Loucy (cell line): ENCODE results near the gene DMWD.

Experiments used
- H2AFZ ChIP-seq: fragments of 200-600 bp; sonication (generic); 2 replicates; pipeline ENCODE4 v1.6.0; 2016; ENCODE audit warnings: antibody characterized with exemption, mild to moderate bottlenecking, low read length, moderate library complexity
- H3F3A ChIP-seq: fragments of 200-600 bp; 2 replicates; pipeline ENCODE4 v1.6.0; 2016; ENCODE audit warnings: antibody characterized with exemption, low read depth, mild to moderate bottlenecking
- H3K27me3 ChIP-seq: fragments of 200-600 bp; sonication (generic); 2 replicates; pipeline ENCODE4 v1.6.1; 2014; ENCODE audit warnings: low read length, mild to moderate bottlenecking; ENCODE audit not compliant: insufficient read depth, poor library complexity, severe bottlenecking
- H3K36me3 ChIP-seq: fragments of 200-600 bp; sonication (generic); 2 replicates; pipeline ENCODE4 v1.6.1; 2016; ENCODE audit warnings: low read length; ENCODE audit not compliant: insufficient read depth
- H3K4me1 ChIP-seq: fragments of 200-600 bp; sonication (generic); 2 replicates; pipeline ENCODE4 v1.5.1; 2014; ENCODE audit warnings: low read length, mild to moderate bottlenecking; ENCODE audit not compliant: insufficient read depth, poor library complexity, severe bottlenecking
- H3K4me2 ChIP-seq: fragments of 200-600 bp; sonication (generic); 2 replicates; pipeline ENCODE4 v1.6.0; 2014; ENCODE audit warnings: antibody characterized with exemption, low read length, low read depth, mild to moderate bottlenecking; ENCODE audit not compliant: poor library complexity, severe bottlenecking
- H3K4me3 ChIP-seq: fragments of 200-600 bp; sonication (generic); 2 replicates; pipeline ENCODE4 v1.5.1; 2014; ENCODE audit warnings: low read length, mild to moderate bottlenecking, mixed read lengths; ENCODE audit not compliant: poor library complexity, severe bottlenecking
- H3K79me2 ChIP-seq: fragments of 200-600 bp; sonication (generic); 2 replicates; pipeline ENCODE4 v1.6.1; 2014; ENCODE audit warnings: low read length; ENCODE audit not compliant: insufficient read depth
- H3K9ac ChIP-seq: fragments of 200-600 bp; sonication (generic); 2 replicates; pipeline ENCODE4 v1.6.0; 2014; ENCODE audit warnings: mild to moderate bottlenecking, low read depth, low read length, moderate library complexity; ENCODE audit not compliant: poor library complexity, severe bottlenecking
- H3K9me2 ChIP-seq: fragments of 200-600 bp; sonication (generic); replicated peaks from 2 replicates; pipeline ENCODE4 v1.6.1; 2016; ENCODE audit warnings: low read depth, low read length, mixed read lengths
- H3K9me3 ChIP-seq: fragments of 200-600 bp; sonication (generic); 2 replicates; pipeline ENCODE4 v1.6.1; 2014; ENCODE audit warnings: mild to moderate bottlenecking, antibody characterized with exemption, low read length, low read depth; ENCODE audit not compliant: insufficient read depth
- H4K20me1 ChIP-seq: fragments of 200-600 bp; sonication (generic); 2 replicates; pipeline ENCODE4 v1.6.0; 2014; ENCODE audit warnings: antibody characterized with exemption, low read length, mild to moderate bottlenecking; ENCODE audit not compliant: insufficient read depth, poor library complexity, severe bottlenecking
- CTCF ChIP-seq: fragments of 200-600 bp; sonication (generic); conservative IDR thresholded peaks from 2 replicates; pipeline ENCODE4 v1.5.1; 2014; ENCODE audit warnings: mild to moderate bottlenecking, antibody characterized with exemption, low read length
- EZH2phosphoT487 ChIP-seq: fragments of 200-600 bp; IDR thresholded peaks from 2 replicates; pipeline ENCODE4 v1.6.1; 2018; ENCODE audit warnings: antibody characterized with exemption, mild to moderate bottlenecking, moderate library complexity, borderline replicate concordance

Gene DMWD

GRCh38 chr19:45762870-45763631 lies 29.6 kb downstream of the DMWD start:
- TF ChIP-seq EZH2phosphoT487 = no peak
- no peak for TF ChIP-seq CTCF
- H3K4me2 ChIP-seq = no peak overlapping the region
- H3K9me2 ChIP-seq = no peaks in the 10 kb centered on the region
- no peaks in the 10 kb centered on the region for H3K36me3 ChIP-seq
- H3K9me3 ChIP-seq = no peaks in the 10 kb centered on the region
- no peaks in the 10 kb centered on the region for H3K27me3 ChIP-seq
- no peaks in the 10 kb centered on the region for H4K20me1 ChIP-seq
- no peaks in the 10 kb centered on the region for H3F3A ChIP-seq
- no peak overlapping the region for H3K9ac ChIP-seq
- no peak overlapping the region for H2AFZ ChIP-seq
- H3K79me2 ChIP-seq = peaks cover 5% of the 10 kb centered on the region
- H3K4me1 ChIP-seq = peaks cover 4% of the 10 kb centered on the region
- no peak overlapping the region for H3K4me3 ChIP-seq

- H3K9ac ChIP-seq = no peak overlapping the region
- H3K9me2 ChIP-seq = no peaks in the 10 kb centered on the region
- no peaks in the 10 kb centered on the region for H3K36me3 ChIP-seq
- no peaks in the 10 kb centered on the region for H3F3A ChIP-seq
- peaks cover 4% of the 10 kb centered on the region for H3K4me1 ChIP-seq
- no peak overlapping the region for H3K4me3 ChIP-seq
- H2AFZ ChIP-seq = no peak overlapping the region
- H3K27me3 ChIP-seq = no peaks in the 10 kb centered on the region
- H3K4me2 ChIP-seq = no peak overlapping the region
- no peaks in the 10 kb centered on the region for H3K9me3 ChIP-seq
- no peaks in the 10 kb centered on the region for H3K79me2 ChIP-seq
- no peak for TF ChIP-seq CTCF
- no peak for TF ChIP-seq EZH2phosphoT487
- H4K20me1 ChIP-seq = no peaks in the 10 kb centered on the region
Measured at GRCh38 chr19:45761714-45762113, 30.9 kb downstream of the DMWD start.

- Histone ChIP-seq H3F3A (no peaks in the 10 kb centered on the region), H2AFZ (no peak overlapping the region), H3K9ac (no peak overlapping the region), H3K4me2 (no peak overlapping the region), H3K79me2 (no peaks in the 10 kb centered on the region), H3K27me3 (no peaks in the 10 kb centered on the region), H3K9me2 (no peaks in the 10 kb centered on the region), H3K4me3 (no peak overlapping the region), H4K20me1 (no peaks in the 10 kb centered on the region), H3K36me3 (no peaks in the 10 kb centered on the region), H3K9me3 (no peaks in the 10 kb centered on the region), H3K4me1 (no peaks in the 10 kb centered on the region)
- no peak for TF ChIP-seq EZH2phosphoT487
- TF ChIP-seq CTCF = no peak
Measured at GRCh38 chr19:45758921-45759320, 33.7 kb downstream of the DMWD start.
